Stimulated activated CD4-positive, alpha-beta T cell treated with anti-CD3 and anti-CD28 coated beads, TNF-alpha, amount 100 ng/mL, for 1 hour (primary cell): ENCODE results near the gene CYP1A2.
A peak's percentile ranks its signal among the peaks of the same experiment; 100 is the strongest.
"Not testable (repeated sequence)": the region's sequence is repeated elsewhere in the genome, so short reads cannot be mapped to it uniquely, and the experiment has no call there.

Experiments
- DNase-seq, 3 donors: peaks; one replicate each; pipeline ENCODE4 v3.0.0-alpha.2; 2020; ENCODE audit warnings: low read depth in 3 of 3, low spot score in 1 of 3

CYP1A2 gene

DNA sequence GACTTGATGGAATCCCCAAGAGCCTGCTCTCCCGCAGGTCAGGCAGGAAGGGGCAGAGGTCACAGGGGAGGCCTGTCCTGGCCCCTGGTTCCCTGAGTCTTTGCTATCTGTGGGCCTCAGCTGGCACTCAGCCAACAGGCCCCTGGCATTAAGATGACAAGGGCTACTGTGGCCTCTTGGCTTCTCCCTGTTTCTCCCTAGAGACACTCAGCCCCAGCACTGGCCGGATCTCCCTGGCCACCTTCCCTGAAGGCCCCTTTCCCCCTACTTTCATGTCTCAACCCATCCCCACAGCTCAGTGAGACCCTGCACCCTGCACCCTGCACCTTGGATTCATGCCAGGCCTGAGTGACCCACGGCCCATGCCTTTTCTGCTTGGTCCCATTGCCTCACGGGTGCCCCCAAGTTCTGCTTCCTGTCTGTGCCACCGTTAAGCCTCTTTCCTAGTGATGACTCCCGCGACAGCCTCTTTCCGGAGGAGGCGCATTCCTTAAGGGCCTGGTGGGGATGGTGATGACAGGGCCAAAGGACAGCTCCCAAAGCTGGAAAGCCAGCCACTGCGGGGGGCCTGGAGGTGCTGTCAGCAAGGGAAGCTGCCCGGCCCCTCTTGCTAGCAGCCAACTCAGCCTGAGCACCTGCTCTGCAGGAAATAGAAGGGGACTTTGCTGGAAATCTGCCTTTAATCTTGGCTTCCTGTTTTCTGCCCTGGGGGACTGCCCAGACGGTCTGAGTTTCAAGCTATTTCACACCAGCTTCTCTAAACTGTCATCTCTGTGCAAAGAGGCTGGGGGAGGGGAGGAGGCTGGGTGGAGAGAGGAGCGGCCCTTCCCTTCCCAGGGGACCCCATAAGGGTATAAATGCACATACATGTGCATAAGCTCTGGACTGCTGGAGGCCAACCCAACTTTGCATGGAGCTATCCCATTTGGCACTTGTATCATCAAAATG lies 28.4 kb downstream of the CYP1A2 start:
- no peak for DNase-seq

DNA sequence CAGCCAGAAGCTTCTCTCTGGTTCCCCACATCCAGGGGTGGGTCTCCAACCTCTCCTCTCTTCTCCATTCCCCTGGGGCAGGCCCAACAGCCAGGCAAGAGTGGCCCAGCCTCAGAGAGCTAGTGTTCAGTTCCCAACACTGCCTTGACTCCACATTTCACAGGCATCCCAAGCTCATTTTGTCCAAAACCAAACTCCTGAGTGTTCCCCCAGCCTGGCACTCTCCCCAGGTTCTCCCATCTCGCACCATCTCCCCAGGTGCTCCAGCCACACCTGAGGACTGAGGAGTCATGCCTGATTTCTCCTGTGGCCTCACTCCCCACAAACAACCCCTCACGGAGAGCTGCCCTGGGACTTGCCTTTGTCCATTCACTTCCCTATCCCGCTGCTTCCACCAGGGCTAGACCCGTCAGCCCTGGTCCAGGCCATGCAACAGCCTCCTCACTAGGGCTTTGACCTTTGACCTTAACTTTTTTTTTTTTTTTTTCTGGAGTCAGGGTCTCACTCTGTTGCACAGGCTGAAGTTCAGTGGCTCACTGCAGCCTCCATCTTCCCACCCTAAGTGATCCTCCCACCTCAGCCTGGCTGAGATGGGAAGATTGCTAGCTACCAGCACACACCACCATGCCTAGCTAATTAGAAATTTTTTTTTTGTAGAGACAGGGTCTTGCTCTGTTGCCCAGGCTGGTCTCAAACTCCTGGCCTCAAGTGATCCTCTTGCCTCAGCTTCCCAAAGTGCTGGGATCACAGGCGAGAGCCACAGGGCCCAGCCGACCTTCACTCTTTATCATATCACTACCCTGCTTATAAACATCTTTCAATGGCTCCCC lies 29.3 kb downstream of the CYP1A2 start:
- DNase-seq: no peak

DNA sequence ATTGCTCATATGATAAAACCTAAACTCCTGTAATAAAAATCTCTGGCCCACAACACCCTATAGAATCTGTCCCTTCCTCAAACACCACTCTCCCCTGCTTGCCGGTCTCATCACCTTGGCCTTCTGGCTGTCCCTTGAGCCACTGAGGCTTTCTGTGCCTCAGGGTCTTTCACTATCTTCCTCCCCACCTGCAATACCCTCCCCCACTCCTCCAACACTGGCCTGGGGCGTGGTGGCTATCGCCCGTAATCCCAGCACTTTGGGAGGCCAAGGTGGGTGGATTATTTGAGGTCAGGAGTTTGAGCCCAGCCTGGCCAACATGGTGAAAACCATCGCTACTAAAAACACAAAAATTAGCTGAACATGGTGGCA lies 29.9 kb downstream of the CYP1A2 start:
- no peak for DNase-seq

DNA sequence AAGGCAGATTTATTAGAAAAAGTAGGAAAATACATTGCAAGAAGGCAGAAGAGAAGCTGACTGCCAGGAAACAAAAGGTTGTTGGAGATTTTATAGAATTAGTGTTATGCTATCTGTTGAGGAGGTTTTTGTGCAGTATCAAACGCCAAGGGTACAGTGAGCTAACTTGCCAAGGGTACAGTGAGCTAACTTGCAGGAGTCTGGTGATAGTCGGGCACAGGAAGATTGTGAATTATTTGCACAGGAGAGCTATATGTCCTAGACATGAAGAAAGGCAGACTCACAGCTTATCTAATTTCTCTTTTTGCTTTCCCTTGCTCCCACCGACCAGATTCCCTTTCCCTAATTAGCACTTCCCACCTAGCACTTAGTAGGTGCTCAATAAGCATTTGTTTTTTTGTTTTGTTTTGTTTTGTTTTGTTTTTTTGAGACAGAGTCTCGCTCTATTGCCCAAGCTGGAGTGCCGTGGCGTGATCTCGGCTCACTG lies 30.6 kb downstream of the CYP1A2 start:
- no peak for DNase-seq

DNA sequence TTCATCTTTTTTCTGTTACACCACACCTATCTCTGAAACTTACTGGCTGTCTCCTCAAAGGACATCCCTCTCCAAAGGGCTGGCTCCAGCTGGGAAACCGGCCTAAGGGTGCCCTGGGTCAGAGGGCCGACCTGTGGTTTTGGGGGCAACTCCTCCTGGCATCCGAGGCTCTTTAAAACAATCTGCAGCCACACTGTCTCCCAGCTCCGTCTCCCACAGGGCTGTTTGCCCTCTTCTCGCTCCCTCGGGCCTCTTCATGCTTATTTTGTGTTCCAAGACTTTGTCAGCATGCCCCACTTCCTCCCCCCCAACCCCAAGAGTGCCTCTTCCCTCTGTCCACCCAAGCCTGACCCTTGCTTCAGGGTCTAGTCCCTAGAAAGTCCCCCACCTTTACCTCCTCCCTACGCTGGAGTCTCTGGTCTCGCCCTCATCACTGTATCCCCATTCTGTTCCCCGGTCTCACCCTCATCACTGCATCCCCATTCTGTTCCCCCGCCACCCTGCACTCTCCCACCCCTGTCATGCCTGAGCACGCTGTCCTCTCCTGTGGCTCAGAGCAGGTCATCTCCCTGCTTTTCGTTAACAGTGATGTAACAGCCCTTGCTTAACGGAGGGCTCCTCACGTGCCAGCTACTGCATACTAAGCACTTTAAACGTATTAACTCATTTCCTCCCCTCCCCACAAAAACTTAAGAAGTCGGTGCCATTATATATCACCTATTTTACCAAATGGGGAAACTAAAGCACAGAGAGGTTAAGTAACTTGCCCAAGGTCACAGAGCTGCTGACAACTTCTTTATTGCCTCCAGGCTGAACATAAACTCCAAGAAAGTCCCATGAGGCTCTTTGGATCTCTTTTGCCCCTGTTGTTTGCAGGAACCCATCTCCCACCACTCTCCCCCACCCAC lies 32.1 kb downstream of the CYP1A2 start:
- no peak for DNase-seq

DNA sequence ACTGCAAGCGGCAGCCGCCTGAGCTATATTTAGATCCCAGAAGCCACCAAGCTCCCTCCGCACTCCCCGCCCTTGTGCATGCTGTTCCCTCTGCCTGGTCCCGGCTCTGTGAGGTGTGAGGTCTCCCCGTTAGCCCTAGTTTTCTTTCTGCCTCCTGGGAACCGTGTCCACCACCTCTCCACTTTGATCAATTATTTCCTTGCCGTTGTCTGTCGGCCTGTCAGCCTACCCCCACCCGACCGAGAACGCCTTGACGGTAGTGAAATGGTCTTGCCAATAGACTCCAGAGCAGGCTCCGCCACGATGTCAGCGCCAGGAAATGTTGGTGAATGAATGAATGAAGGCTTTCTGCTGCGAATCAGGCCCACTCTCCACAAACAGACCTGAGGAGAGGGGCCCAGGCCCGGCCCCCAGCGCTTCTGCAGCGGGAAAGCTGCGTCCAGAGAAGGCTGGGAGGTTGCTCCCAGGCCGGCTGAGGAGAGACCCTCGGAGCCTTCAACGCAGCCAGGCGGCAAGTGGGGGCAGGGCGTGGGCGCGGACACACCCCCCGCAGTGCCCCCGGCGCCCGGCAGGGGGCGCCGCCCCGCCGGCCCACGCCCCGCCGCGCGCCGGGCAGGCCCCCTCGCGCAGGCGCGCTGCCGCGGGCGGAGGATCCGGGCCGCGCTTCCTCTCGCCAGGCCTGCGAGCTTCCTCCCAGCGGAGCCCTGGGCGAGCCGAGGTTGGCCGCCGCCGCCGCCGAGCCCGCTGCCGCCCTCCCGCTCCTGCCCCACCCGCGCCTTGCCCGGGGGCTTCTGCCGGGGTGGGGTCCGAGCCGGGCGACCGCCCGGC lies 33.0 kb downstream of the CYP1A2 start, which contains the start of gene CSK:
Gene CSK (plus strand): TSS at position 650 of the 828 bp plus-strand sequence. CDS start 16,218 bp downstream, outside the sequence.
- DNase-seq: peak in 2 of 3 donors; percentile 65 to 72

DNA sequence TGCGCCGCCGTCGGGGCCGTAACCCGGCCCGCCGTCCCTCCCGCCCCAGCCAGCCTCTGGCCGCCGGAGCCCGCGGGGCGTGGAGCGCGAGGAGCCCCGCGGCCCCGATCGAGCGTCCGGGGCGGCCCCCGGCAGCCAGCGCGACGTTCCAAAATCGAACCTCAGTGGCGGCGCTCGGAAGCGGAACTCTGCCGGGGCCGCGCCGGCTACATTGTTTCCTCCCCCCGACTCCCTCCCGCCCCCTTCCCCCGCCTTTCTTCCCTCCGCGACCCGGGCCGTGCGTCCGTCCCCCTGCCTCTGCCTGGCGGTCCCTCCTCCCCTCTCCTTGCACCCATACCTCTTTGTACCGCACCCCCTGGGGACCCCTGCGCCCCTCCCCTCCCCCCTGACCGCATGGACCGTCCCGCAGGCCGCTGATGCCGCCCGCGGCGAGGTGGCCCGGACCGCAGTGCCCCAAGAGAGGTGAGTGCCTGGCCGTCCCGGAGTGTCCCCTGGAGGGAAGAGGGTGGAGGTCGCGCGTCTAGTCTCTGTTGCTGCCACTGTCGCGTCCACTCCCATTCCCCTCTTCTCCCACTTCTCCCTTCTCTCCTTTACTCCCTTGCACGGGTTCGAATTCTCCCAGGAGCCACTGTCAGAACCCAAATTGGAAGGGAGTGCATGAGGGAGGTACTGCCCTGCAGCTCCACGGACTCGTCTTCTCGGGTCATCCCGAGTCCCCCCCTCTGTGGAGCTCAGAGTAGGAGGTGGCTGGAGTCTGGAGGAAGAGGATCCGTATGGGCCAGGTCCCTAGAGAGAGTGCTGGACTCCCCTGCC lies 33.8 kb downstream of the CYP1A2 start:
- no peak for DNase-seq

DNA sequence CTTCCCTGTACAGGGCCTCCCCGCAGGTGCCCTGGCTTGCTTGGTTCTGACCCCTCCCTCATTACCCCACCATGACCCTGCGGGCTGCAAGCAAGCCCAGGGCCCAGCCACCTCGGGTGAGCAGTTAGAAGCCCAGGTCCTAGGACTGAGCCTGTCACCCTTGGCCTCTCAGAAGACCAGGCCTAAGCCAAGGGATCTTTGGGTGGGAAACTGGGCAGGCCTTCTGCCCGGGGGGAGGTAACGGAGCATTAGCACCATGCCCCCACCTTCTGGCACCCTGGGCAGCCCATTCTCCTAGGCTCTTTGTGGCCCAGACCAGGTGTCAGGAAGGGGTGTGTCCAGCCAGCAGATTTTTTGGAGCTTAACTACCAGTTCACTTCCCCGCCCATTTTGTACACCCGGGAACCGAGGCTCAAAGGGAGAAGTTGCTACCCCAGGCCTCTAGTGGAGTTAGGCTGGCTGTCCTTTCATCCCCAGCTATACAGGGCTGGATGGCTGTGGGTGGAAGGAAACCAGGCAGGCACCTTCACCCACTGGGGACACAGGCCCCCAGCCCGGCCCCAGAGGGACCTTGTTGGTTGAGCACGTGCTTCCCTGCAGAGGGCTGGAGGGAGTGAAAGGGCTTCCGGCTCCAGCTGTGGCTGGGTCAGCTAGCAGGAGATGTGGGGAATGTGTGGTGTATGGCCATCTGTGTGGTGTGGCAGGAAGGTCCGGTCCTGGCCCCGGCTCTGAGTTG lies 34.6 kb downstream of the CYP1A2 start:
- no peak for DNase-seq

DNA sequence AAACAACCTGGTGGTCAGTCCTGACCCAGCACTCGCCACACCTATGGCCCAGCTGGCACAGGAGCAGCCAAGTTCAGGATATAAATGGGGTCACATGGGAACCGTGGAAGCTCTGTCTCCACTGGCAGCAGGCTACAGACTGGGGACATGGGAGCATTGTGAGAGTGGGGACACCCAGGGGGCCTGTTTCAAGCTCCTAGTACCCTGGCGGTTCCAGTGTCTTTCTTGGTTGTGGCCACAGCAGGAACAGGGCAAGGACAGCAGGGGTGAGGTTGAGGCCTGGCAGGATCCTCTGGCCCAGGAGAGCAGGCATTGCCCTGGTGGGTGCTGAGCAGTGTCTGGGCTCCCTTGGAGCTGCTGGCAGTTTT lies 35.1 kb downstream of the CYP1A2 start:
- no peak for DNase-seq

DNA sequence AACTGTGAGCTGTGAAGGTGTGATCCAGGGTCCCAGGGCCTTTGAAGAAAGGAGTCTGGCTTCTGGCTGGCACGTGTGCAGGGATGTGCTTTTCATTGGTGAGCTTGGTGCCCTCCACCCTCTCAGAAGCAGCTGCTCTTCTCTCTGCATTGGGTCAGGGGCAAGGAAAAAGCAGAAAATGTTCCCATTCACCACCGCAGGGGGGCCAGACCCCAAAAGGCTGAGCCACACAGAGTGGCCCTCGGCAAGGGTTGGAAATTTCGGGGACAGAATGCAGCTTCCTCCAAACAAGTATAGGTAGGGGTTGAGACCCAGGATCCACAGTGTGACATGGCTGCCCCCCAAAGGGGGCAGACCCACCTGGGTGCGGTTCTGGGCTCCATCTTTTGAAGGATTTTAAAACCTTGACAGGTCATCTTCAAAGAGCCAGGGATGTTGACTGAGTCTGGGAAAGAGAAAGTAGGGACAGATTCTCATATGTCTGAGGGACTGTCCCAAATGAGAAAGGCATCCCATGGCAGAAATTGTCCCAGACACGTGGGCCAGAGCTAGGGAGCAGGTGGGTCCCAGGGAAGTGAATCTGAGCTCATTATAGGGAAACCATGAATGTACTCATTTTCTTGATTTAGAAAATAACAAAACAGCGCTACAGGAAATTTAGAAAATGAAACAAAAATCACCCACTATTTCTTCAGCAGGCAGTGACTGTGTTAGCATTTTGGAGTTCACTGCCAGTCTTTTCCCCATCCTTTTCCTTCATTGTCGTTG lies 36.0 kb downstream of the CYP1A2 start:
- no peak for DNase-seq

DNA sequence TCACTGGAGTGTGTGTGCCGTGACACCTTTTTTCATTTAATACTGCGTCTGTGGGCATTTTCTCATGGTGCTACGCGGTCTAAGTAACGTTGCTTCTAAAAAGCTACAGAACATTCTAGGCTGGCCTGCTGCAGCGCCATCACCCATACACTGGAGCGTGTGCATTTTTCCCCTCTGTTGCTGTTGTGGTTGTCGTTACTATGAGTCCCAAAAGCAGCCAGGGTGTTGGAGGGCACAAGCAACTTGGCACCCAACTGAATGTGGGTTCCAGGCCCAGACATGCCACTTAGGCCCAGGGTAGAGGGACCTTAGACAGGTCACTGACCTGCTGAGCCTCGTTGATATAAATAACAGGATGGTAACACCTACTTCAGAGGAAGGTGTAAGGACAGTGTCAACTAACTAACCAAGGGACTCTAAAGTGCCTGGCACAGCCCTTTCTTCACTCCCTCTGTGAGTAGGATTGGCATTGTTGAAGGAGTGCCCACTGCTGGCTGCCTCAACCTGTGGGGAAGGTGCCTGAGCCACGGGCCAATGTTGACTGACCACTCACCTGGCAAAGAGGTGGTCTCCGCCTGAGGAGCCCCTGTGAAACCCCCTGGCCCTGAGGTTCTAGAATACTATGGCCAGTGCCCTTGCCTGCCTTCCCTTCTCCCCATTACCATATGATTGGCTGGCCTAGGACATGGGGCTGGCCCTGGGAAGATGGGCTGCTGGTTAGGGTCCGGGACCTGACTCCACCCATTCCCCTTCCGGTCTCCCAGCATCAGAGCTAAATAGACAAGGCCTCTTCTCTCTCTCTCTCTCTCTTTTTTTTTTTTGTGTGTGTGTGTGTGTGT lies 36.8 kb downstream of the CYP1A2 start:
- no peak for DNase-seq

DNA sequence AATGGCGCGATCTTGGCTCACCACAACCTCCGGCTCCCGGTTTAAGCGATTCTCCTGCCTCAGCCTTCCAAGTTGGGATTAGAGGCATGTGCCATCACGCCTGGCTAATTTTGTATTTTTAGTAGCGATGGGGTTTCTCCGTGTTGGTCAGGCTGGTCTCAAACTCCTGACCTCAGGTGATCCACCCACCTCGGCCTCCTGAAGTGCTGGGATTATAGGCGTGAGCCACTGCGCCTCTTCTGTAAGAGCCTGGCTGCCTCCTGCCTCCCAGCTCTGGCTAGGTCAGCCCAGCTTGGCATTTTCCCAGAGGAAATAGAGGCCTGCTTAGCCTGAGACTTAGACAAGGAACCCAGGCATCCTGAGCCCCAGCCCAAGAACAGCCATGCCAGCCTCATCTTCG lies 37.4 kb downstream of the CYP1A2 start:
- DNase-seq: not testable (repeated sequence)

DNA sequence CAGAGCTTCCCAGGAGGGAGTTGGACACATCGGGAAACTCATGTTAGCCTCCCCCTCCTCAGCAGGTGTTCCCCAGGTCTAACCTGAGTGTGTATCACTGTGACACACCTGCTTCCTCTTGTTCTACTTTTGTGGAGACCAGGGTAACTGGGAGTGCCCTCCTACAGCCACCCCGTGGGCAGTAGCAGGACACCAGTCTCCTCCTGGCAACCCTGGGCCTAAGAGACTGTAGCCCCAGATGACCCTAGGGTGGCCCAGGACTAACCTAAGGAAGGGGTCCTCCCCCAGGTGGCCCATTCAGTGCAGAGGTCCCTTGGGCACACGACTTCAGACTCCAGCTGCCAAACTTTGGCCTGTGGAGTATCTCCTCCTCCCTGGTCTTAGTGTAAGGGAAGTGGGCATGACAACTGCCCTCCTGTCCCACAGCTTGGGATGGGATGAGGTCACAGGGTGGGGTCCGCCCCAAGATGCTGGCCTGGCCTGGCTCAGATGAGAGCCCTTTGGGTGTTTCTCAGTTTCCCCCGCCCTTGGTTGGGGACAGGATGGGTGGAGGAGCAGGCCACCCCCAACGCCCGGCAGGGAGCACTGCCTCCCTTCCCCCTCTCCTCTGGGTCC lies 38.0 kb downstream of the CYP1A2 start:
- no peak for DNase-seq

DNA sequence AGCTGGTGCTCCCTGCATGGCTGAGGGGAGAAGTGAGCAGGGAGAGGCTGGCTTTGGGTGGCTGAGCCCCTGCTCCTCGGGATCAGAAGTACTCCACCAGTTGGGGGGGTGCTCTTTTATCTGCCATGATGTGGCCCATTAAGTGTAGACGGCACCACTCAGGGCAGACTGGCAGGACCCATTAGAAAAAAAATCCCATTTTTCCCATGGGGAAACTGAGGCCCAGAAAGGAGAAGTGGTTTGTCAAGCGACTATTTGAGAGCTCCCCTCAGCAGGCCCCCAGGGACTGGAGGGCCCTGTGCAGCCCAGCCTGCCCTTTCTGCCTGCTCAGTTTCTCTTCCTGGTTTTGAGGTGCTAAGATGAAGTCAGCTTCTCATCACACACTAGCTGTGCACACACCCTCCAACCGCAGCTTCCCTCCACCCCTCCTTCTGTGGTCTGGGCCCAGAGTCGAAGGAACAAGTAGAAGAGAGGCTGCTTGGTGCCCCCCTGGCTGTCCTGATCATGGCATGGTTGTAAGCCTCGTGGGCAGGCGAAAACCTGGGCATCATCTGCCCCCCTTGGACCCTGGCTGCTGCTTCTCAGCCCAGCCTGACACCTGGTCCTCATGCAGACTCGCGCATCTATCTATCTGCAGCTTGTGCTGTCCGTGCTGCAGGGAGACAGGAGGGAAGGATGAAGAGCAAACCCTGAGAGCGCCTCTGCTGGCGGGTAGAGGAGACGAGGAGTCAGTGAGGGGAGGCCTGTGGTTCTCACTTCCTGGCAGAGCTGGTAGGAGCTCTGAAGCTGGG lies 38.8 kb downstream of the CYP1A2 start:
- peak in 2 of 3 donors; percentile 63 to 74 for DNase-seq

DNA sequence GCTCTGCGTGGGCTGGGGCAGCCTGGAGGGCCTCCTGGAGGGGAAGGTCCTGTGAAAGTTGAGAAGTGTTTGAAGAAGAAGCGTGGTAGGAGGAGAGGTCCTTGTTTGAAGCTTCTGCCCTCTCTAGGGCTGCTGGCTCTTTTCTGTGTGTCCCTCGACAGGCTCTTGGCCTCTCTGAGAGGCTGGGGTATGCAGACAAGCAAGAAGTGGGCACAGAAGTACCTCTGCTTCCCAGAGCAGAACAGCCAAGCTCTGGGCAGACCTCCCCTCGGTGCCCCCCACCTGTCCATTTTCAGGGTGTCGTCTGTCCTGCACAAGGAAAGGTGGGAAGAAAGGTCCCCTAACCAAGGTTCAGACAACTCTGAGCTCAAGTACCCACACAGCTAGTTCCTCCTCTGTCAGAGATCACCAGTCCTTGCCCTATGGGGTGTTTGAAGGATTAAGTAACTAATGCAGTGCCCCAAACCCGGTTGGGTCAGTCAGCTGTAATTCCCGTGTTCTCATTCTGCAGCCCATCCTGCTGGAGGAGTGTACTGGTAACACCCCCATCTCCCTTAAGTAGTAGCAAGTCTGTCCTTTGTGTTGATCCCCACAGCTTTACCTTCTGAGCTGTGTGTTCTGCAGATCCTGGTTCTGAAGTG lies 39.5 kb downstream of the CYP1A2 start:
- no peak for DNase-seq
